Endothelial cell of umbilical vein (primary cell): ENCODE results near the gene PKN1.

Experiments used
- CTCF ChIP-seq, 2 donors: IDR thresholded peaks; 1 replicate in 1 of 2; 2 replicates in 1 of 2; pipeline ENCODE4 v1.5.1; 2011; ENCODE audit warnings: low read length in 2 of 2, mild to moderate bottlenecking in 2 of 2, moderate library complexity in 2 of 2, control low read depth in 1 of 2, inconsistent platforms in 1 of 2, low read depth in 1 of 2; ENCODE audit not compliant: insufficient read depth in 1 of 2; ENCODE audit errors: extremely low read depth in 1 of 2
- FOS ChIP-seq: IDR thresholded peaks from 2 replicates; pipeline ENCODE4 v1.6.1; 2011; ENCODE audit warnings: mild to moderate bottlenecking, low read length, moderate library complexity, borderline replicate concordance; ENCODE audit not compliant: insufficient read depth
- POLR2A ChIP-seq: IDR thresholded peaks from 2 replicates; pipeline ENCODE4 v1.6.1; 2012; ENCODE audit warnings: low read depth, mild to moderate bottlenecking, control low read depth, low read length

- TF ChIP-seq CTCF (IDR thresholded peaks at IDR 0.05; ENCODE audit: extremely low read depth in 1 of 2, insufficient read depth in 1 of 2, low read depth in 1 of 2, low read length in 2 of 2): no peak
- TF ChIP-seq FOS: no peak
- TF ChIP-seq POLR2A: no peak
These were observed 86.2 kb downstream of the PKN1 start for GRCh38 chr19:14519245-14519859.
